ENCODE data around the gene SYNM.

SYNM gene

GRCh38 chr15:99128411-99128810 lies 23.5 kb downstream of the SYNM start:
- H3K9ac ChIP-seq = no peak overlapping the region
- TF ChIP-seq, protein P1, sequence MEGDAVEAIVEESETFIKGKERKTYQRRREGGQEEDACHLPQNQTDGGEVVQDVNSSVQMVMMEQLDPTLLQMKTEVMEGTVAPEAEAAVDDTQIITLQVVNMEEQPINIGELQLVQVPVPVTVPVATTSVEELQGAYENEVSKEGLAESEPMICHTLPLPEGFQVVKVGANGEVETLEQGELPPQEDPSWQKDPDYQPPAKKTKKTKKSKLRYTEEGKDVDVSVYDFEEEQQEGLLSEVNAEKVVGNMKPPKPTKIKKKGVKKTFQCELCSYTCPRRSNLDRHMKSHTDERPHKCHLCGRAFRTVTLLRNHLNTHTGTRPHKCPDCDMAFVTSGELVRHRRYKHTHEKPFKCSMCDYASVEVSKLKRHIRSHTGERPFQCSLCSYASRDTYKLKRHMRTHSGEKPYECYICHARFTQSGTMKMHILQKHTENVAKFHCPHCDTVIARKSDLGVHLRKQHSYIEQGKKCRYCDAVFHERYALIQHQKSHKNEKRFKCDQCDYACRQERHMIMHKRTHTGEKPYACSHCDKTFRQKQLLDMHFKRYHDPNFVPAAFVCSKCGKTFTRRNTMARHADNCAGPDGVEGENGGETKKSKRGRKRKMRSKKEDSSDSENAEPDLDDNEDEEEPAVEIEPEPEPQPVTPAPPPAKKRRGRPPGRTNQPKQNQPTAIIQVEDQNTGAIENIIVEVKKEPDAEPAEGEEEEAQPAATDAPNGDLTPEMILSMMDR (conservative IDR thresholded peaks at IDR 0.05; ENCODE audit: low read depth, low read length) = no peak
- no peak overlapping the region for H3K4me3 ChIP-seq (IDR thresholded peaks at IDR 0.05; ENCODE audit: insufficient read depth, low read depth, low read length)
- no peak overlapping the region for H3K4me2 ChIP-seq
- H3K36me3 ChIP-seq (ENCODE audit: insufficient read depth) = no peaks in the 10 kb centered on the region
- no peaks in the 10 kb centered on the region for H3K79me2 ChIP-seq (ENCODE audit: insufficient read depth, low read depth)
- H4K20me1 ChIP-seq (ENCODE audit: insufficient read depth) = no peaks in the 10 kb centered on the region
- peaks cover 24% of the 10 kb centered on the region for H3K4me1 ChIP-seq (ENCODE audit: low read depth, poor library complexity, severe bottlenecking)
- no peaks in the 10 kb centered on the region for H3K27me3 ChIP-seq (ENCODE audit: insufficient read depth, low read depth)
- no peak overlapping the region for H3K27ac ChIP-seq
- H2AFZ ChIP-seq (ENCODE audit: low read depth) = no peak overlapping the region

- Histone ChIP-seq H3K27me3 (ENCODE audit: insufficient read depth, low read depth) (no peaks in the 10 kb centered on the region), H3K4me2 (no peak overlapping the region), H2AFZ (ENCODE audit: low read depth) (no peak overlapping the region), H3K27ac (no peak overlapping the region), H4K20me1 (ENCODE audit: insufficient read depth) (no peaks in the 10 kb centered on the region), H3K4me3 (IDR thresholded peaks at IDR 0.05; ENCODE audit: insufficient read depth, low read depth, low read length) (no peak overlapping the region), H3K79me2 (ENCODE audit: insufficient read depth, low read depth) (no peaks in the 10 kb centered on the region), H3K4me1 (ENCODE audit: low read depth, poor library complexity, severe bottlenecking) (peaks cover 24% of the 10 kb centered on the region), H3K36me3 (ENCODE audit: insufficient read depth) (no peaks in the 10 kb centered on the region), H3K9ac (no peak overlapping the region)
- TF ChIP-seq, protein P1 (conservative IDR thresholded peaks at IDR 0.05; ENCODE audit: low read depth, low read length) = no peak
These were observed 24.8 kb downstream of the SYNM start for GRCh38 chr15:99129644-99130043.

GRCh38 chr15:99130314-99130713 lies 25.4 kb downstream of the SYNM start:
- Histone ChIP-seq H3K9ac (no peak overlapping the region), H3K4me3 (IDR thresholded peaks at IDR 0.05; ENCODE audit: insufficient read depth, low read depth, low read length) (no peak overlapping the region), H3K4me2 (no peak overlapping the region), H3K4me1 (ENCODE audit: low read depth, poor library complexity, severe bottlenecking) (peaks cover 26% of the 10 kb centered on the region), H3K27me3 (ENCODE audit: insufficient read depth, low read depth) (no peaks in the 10 kb centered on the region), H2AFZ (ENCODE audit: low read depth) (no peak overlapping the region), H3K79me2 (ENCODE audit: insufficient read depth, low read depth) (no peaks in the 10 kb centered on the region), H3K27ac (no peak overlapping the region), H4K20me1 (ENCODE audit: insufficient read depth) (no peaks in the 10 kb centered on the region), H3K36me3 (ENCODE audit: insufficient read depth) (no peaks in the 10 kb centered on the region)
- TF ChIP-seq, protein P1 (conservative IDR thresholded peaks at IDR 0.05; ENCODE audit: low read depth, low read length) = no peak

- Histone ChIP-seq H3K27ac (no peak overlapping the region), H2AFZ (ENCODE audit: low read depth) (no peak overlapping the region), H3K36me3 (ENCODE audit: insufficient read depth) (no peaks in the 10 kb centered on the region), H3K4me3 (IDR thresholded peaks at IDR 0.05; ENCODE audit: insufficient read depth, low read depth, low read length) (no peak overlapping the region), H3K9ac (no peak overlapping the region), H3K4me1 (ENCODE audit: low read depth, poor library complexity, severe bottlenecking) (peaks cover 32% of the 10 kb centered on the region), H3K79me2 (ENCODE audit: insufficient read depth, low read depth) (no peaks in the 10 kb centered on the region), H3K4me2 (no peak overlapping the region), H4K20me1 (ENCODE audit: insufficient read depth) (no peaks in the 10 kb centered on the region), H3K27me3 (ENCODE audit: insufficient read depth, low read depth) (no peaks in the 10 kb centered on the region)
- TF ChIP-seq, protein P1 (conservative IDR thresholded peaks at IDR 0.05; ENCODE audit: low read depth, low read length) = no peak
These were observed 26.0 kb downstream of the SYNM start for GRCh38 chr15:99130765-99131440.
